ENCODE measurements around the gene DMXL2.
"Not testable (repeated sequence)": the region's sequence is repeated elsewhere in the genome, so short reads cannot be mapped to it uniquely, and the experiment has no call there.

The DMXL2 gene

GRCh38 chr15:51448622-51449399, 173.8 kb downstream of the DMXL2 start:
- no peak for TF ChIP-seq SPI1 (IDR thresholded peaks at IDR 0.05; ENCODE audit: borderline replicate concordance, low read depth)
- TF ChIP-seq POLR2AphosphoS5 (IDR thresholded peaks at IDR 0.05; ENCODE audit: low read depth), result no peak
- TF ChIP-seq, protein P1, sequence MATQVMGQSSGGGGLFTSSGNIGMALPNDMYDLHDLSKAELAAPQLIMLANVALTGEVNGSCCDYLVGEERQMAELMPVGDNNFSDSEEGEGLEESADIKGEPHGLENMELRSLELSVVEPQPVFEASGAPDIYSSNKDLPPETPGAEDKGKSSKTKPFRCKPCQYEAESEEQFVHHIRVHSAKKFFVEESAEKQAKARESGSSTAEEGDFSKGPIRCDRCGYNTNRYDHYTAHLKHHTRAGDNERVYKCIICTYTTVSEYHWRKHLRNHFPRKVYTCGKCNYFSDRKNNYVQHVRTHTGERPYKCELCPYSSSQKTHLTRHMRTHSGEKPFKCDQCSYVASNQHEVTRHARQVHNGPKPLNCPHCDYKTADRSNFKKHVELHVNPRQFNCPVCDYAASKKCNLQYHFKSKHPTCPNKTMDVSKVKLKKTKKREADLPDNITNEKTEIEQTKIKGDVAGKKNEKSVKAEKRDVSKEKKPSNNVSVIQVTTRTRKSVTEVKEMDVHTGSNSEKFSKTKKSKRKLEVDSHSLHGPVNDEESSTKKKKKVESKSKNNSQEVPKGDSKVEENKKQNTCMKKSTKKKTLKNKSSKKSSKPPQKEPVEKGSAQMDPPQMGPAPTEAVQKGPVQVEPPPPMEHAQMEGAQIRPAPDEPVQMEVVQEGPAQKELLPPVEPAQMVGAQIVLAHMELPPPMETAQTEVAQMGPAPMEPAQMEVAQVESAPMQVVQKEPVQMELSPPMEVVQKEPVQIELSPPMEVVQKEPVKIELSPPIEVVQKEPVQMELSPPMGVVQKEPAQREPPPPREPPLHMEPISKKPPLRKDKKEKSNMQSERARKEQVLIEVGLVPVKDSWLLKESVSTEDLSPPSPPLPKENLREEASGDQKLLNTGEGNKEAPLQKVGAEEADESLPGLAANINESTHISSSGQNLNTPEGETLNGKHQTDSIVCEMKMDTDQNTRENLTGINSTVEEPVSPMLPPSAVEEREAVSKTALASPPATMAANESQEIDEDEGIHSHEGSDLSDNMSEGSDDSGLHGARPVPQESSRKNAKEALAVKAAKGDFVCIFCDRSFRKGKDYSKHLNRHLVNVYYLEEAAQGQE (IDR thresholded peaks at IDR 0.05; ENCODE audit: insufficient replicate concordance, low read depth), result no peak
- TF ChIP-seq, protein P2, sequence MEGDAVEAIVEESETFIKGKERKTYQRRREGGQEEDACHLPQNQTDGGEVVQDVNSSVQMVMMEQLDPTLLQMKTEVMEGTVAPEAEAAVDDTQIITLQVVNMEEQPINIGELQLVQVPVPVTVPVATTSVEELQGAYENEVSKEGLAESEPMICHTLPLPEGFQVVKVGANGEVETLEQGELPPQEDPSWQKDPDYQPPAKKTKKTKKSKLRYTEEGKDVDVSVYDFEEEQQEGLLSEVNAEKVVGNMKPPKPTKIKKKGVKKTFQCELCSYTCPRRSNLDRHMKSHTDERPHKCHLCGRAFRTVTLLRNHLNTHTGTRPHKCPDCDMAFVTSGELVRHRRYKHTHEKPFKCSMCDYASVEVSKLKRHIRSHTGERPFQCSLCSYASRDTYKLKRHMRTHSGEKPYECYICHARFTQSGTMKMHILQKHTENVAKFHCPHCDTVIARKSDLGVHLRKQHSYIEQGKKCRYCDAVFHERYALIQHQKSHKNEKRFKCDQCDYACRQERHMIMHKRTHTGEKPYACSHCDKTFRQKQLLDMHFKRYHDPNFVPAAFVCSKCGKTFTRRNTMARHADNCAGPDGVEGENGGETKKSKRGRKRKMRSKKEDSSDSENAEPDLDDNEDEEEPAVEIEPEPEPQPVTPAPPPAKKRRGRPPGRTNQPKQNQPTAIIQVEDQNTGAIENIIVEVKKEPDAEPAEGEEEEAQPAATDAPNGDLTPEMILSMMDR (IDR thresholded peaks at IDR 0.05; ENCODE audit: insufficient read depth, low read length), result no peak
- Histone ChIP-seq H3K4me3 (replicated peaks; ENCODE audit: insufficient read depth, low read length) (no peak overlapping the region), H3K27ac (replicated peaks) (no peak overlapping the region), H3K27me3 (ENCODE audit: insufficient read depth, poor library complexity, severe bottlenecking) (no peaks in the 10 kb centered on the region)
- DNase-seq (ENCODE audit: low read depth in 1 of 2, low spot score in 1 of 2), result no peak

DNA sequence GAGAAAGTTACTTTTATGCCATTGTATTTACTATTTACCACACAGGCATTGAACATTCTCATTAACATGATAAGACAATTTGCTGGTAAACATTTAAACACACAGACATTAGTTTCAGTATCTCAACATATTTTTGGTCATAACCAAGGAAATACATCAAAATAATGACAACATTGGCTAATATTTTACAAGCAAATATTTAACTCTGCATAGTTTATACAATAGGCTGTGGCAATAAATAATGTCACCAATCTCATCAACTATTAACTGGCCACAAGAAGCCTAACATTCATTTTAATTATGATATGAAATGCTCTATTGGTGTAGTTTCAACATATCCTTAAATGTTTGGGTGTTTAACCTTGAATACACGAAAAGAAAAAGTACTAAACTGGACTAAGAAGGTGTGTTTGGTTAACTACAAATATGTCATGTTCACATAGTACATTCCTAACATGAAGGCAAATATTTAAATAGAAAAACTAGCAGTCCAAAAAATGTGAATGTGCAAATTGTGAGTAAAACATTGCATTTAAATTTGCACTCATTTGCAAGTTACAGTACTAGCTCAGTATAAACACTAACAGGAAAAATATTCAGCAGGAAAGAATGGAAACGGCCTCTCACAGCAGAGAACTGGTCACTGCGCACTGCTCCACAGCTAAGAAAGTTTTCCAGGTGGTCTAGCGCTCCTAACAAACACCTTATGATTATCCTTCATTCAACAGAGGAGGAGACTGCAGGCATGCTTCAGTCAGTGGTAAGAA, 174.5 kb downstream of the DMXL2 start:
- no peak overlapping the region for H3K4me3 ChIP-seq (replicated peaks; ENCODE audit: insufficient read depth, low read length)
- TF ChIP-seq GABPA (IDR thresholded peaks at IDR 0.05; ENCODE audit: low read depth) (no peak), SPI1 (IDR thresholded peaks at IDR 0.05; ENCODE audit: borderline replicate concordance, low read depth) (no peak), POLR2AphosphoS5 (IDR thresholded peaks at IDR 0.05; ENCODE audit: low read depth) (no peak)
- TF ChIP-seq, protein P2 (IDR thresholded peaks at IDR 0.05; ENCODE audit: insufficient read depth, low read length), result no peak
- TF ChIP-seq, protein P1 (IDR thresholded peaks at IDR 0.05; ENCODE audit: insufficient replicate concordance, low read depth), result no peak
- H3K27ac ChIP-seq (replicated peaks), result no peak overlapping the region
- no peaks in the 10 kb centered on the region for H3K27me3 ChIP-seq (ENCODE audit: insufficient read depth, poor library complexity, severe bottlenecking)
- no peak for DNase-seq (ENCODE audit: low read depth in 1 of 2, low spot score in 1 of 2)

- H3K27me3 ChIP-seq (ENCODE audit: insufficient read depth, poor library complexity, severe bottlenecking); DNase-seq (ENCODE audit: low read depth in 1 of 2, low spot score in 1 of 2); H3K27ac ChIP-seq (replicated peaks); H3K4me3 ChIP-seq (replicated peaks; ENCODE audit: insufficient read depth, low read length): not testable (repeated sequence)
Observed at GRCh38 chr15:51446029-51446744, 176.4 kb downstream of the DMXL2 start.

DNA sequence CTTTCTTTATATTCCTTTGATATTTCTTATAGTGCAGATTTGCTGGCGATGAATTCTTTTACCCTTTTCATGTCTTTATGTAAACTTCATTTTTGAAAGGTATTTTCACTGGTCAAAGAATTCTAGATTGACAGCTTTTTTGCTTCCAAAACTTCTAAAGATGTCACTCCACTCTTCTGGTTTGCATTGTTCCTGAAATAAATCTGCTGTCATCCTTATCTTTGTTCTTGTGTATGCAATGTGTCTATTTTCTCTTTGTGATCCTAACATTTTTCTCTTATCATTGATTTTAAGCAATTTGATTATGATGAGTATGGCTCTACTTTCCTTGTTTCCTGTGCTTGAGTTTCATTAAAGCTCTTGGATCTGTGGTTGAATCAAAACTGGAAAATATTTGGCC, 177.8 kb downstream of the DMXL2 start:
- no peak for TF ChIP-seq POLR2AphosphoS5 (IDR thresholded peaks at IDR 0.05; ENCODE audit: low read depth)
- TF ChIP-seq GABPA (IDR thresholded peaks at IDR 0.05; ENCODE audit: low read depth), result no peak
- TF ChIP-seq, protein P2 (IDR thresholded peaks at IDR 0.05; ENCODE audit: insufficient read depth, low read length), result no peak
- no peak for TF ChIP-seq SPI1 (IDR thresholded peaks at IDR 0.05; ENCODE audit: borderline replicate concordance, low read depth)
- TF ChIP-seq, protein P1 (IDR thresholded peaks at IDR 0.05; ENCODE audit: insufficient replicate concordance, low read depth), result no peak
- H3K4me3 ChIP-seq (replicated peaks; ENCODE audit: insufficient read depth, low read length), result no peak overlapping the region

More for the DNA sequence above, 177.8 kb downstream of the DMXL2 start:
- no peaks in the 10 kb centered on the region for H3K27me3 ChIP-seq (ENCODE audit: insufficient read depth, poor library complexity, severe bottlenecking)
- H3K27ac ChIP-seq (replicated peaks), result no peak overlapping the region
- no peak for DNase-seq (ENCODE audit: low read depth in 1 of 2, low spot score in 1 of 2)
